Lung (tissue), 12 donors: ENCODE data around the gene KRT86. TPM values are rescaled to one million over a fixed set of nuclear protein-coding genes. Genes with fewer than 3 reads are reported as not detected.
A peak's percentile ranks its signal among the peaks of the same experiment; 100 is the strongest.

Experiments used
- ATAC-seq: fragments of 200-7000 bp; cut with Tn5 transposase; one replicate; pipeline ENCODE4 v1.9.1; 2020; ENCODE audit warnings: moderate number of reproducible peaks; ENCODE audit not compliant: insufficient read depth, low FRiP score
- DNase-seq, 3 donors: peaks; one replicate each; pipeline ENCODE4 v3.0.0-alpha.2; 2013 to 2017
- H3K27ac ChIP-seq, 2 donors: one replicate each; pipeline ENCODE4 v1.5.1; 2013; ENCODE audit warnings: mild to moderate bottlenecking in 2 of 2, moderate library complexity in 2 of 2, control low read depth in 1 of 2, inconsistent platforms in 1 of 2, low read depth in 1 of 2, low read length in 1 of 2
- H3K27me3 ChIP-seq, 3 donors: one replicate each; pipeline ENCODE4 v1.5.1; 2013; ENCODE audit warnings: low read length in 2 of 3; ENCODE audit not compliant: control insufficient read depth in 3 of 3, insufficient read depth in 3 of 3
- H3K36me3 ChIP-seq, 4 donors: one replicate each; pipeline ENCODE4 v1.5.1; 2013; ENCODE audit warnings: low read length in 4 of 4, mild to moderate bottlenecking in 1 of 4, moderate library complexity in 1 of 4; ENCODE audit not compliant: control insufficient read depth in 4 of 4, insufficient read depth in 4 of 4
- H3K4me1 ChIP-seq, 5 donors: one replicate each; pipeline ENCODE4 v1.5.1; 2013; ENCODE audit warnings: low read length in 5 of 5, mild to moderate bottlenecking in 2 of 5, moderate library complexity in 1 of 5; ENCODE audit not compliant: control insufficient read depth in 5 of 5, insufficient read depth in 5 of 5
- H3K4me3 ChIP-seq: one replicate; pipeline ENCODE4 v1.5.1; 2013; ENCODE audit warnings: mild to moderate bottlenecking, control low read depth, moderate library complexity
- H3K9ac ChIP-seq, 2 donors: one replicate each; pipeline ENCODE4 v1.5.1; 2013; ENCODE audit warnings: low read length in 2 of 2, control low read depth in 1 of 2; ENCODE audit not compliant: insufficient read depth in 1 of 2
- H3K9me3 ChIP-seq, 4 donors: one replicate each; pipeline ENCODE4 v1.5.1; 2013; ENCODE audit warnings: low read length in 3 of 4, mild to moderate bottlenecking in 1 of 4, moderate library complexity in 1 of 4; ENCODE audit not compliant: control insufficient read depth in 4 of 4, insufficient read depth in 3 of 4
- CTCF ChIP-seq: IDR thresholded peaks from 2 replicates; pipeline ENCODE4 v1.5.1; 2012; ENCODE audit warnings: mild to moderate bottlenecking; ENCODE audit errors: control extremely low read depth, extremely low read depth
- WGBS, 2 donors: extraction: QIAGEN DNeasy Blood & Tissue Kit; methylation state at CpG; one replicate each; pipeline ENCODE4 v1.1.7; 2013; 5-methylcytosine and 5-hydroxymethylcytosine counted together
- polyA plus RNA-seq, 2 donors: library from polyadenylated mRNA; stranded (reverse); fragments of 200-250 nt; gene quantifications; one replicate each; pipeline ENCODE4 v1.2.1, GENCODE V29; 2013
- total RNA-seq, 2 donors: library from RNA; depleted of rRNA in 1 of 2; stranded (reverse); fragments of >200 nt in 1 of 2; gene quantifications; one replicate each; pipeline ENCODE4 v1.2.1, GENCODE V29; 2014 to 2021
- donor health status: control.
- donor health status: control.
- donor health status: Bipolar disorder and iron deficiency.
- donor health status: healthy.
- donor health status: DM: yes; HTN: yes; CAD: no.

Gene KRT86
- total and polyA plus RNA-seq, 4 donors: 0.11 to 1.1 (median 0.31) TPM; not detected in 1

GRCh38 chr12:52323416-52324152, 49.1 kb downstream of the KRT86 start:
- no peaks in the 10 kb centered on the region for H3K36me3 ChIP-seq
- H3K9ac ChIP-seq: no peak overlapping the region
- peaks cover 0 to 11% (median 8%) of the 10 kb centered on the region in 3 donors for H3K27me3 ChIP-seq
- ATAC-seq (no peak), DNase-seq (no peak)
- no peak overlapping the region for H3K27ac ChIP-seq
- WGBS, 2 donors: 86 to 92% methylated on average over 10 of the region's 10 CpGs
- H3K4me1 ChIP-seq: no peaks in the 10 kb centered on the region
- TF ChIP-seq CTCF: no peak
- no peak overlapping the region for H3K4me3 ChIP-seq
- H3K9me3 ChIP-seq: no peaks in the 10 kb centered on the region

- peaks cover 0 to 11% (median 8%) of the 10 kb centered on the region in 3 donors for H3K27me3 ChIP-seq
- no peak overlapping the region for H3K4me3 ChIP-seq
- H3K4me1 ChIP-seq: no peaks in the 10 kb centered on the region
- no peak overlapping the region for H3K27ac ChIP-seq
- 90 to 92% methylated on average over 3 of the region's 3 CpGs for WGBS, 2 donors
- no peak overlapping the region for H3K9ac ChIP-seq
- H3K36me3 ChIP-seq: no peaks in the 10 kb centered on the region
- ATAC-seq (no peak), DNase-seq (no peak)
- no peaks in the 10 kb centered on the region for H3K9me3 ChIP-seq
- no peak for TF ChIP-seq CTCF
These were observed 49.7 kb downstream of the KRT86 start for GRCh38 chr12:52324153-52324444.

- DNase-seq (peak; percentile 66 to 78 (median 70)), ATAC-seq (peak; percentile 89)
- H3K27ac ChIP-seq: no peak overlapping the region
- 41 to 46% methylated on average over 11 of the region's 11 CpGs for WGBS, 2 donors
- TF ChIP-seq CTCF: peak; percentile 97
- H3K27me3 ChIP-seq: peaks cover 0 to 2% (median 0%) of the 10 kb centered on the region in 3 donors
- no peak overlapping the region for H3K9ac ChIP-seq
- H3K36me3 ChIP-seq: no peaks in the 10 kb centered on the region
- no peak overlapping the region for H3K4me3 ChIP-seq
- no peaks in the 10 kb centered on the region for H3K9me3 ChIP-seq
- no peaks in the 10 kb centered on the region for H3K4me1 ChIP-seq
These were observed 52.8 kb downstream of the KRT86 start for GRCh38 chr12:52327052-52327829.
